HepG2 (cell line): Measurements from ENCODE around the gene SLC34A3. TPM values are rescaled to one million over a fixed set of nuclear protein-coding genes. Genes with fewer than 3 reads are reported as not detected.

Experiments
- ATAC-seq: fragments of 200-7000 bp; cut with Tn5 transposase; 3 replicates; pipeline ENCODE4 v1.9.1; 2020; ENCODE audit warnings: mild to moderate bottlenecking, moderate library complexity
- BruUV-seq: library from RNA; stranded (reverse); fragments of 400-500 nt; replicated peaks from 2 replicates; lab custom pipeline; 2021; lab: Mats Ljungman, UMichigan
- CTCF ChIA-PET: fragments of 300-600 bp; formaldehyde crosslinking; extraction: SDS; loops from one replicate; lab custom pipeline; 2021; ENCODE audit warnings: low total read pairs, inconsistent platforms, low intra/inter-chr PET ratio; lab: Yijun Ruan, JAX
- POLR2A ChIA-PET: fragments of 350-600 bp; sonication (Branson Sonifier 250); formaldehyde crosslinking; loops from one replicate; lab custom pipeline; 2020; ENCODE audit warnings: antibody characterized with exemption, inconsistent platforms; lab: Yijun Ruan, JAX
- DNase-seq: peaks from one replicate; pipeline ENCODE4 v3.0.0-alpha.2; 2015; ENCODE audit warnings: low spot score
- FAIRE-seq: peaks from 3 replicates; lab custom pipeline; 2011; peaks lifted over from hg19 to GRCh38; lab: Jason Lieb, UNC
- H2AFZ ChIP-seq: one replicate; pipeline ENCODE4 v1.6.1; 2011; ENCODE audit warnings: low read length, inconsistent platforms
- H3K27ac ChIP-seq: fragments of 300-600 bp; 3 replicates; pipeline ENCODE4 v1.8.0; 2011; ENCODE audit warnings: mixed run types, mild to moderate bottlenecking, mixed read lengths, low read length, inconsistent platforms; ENCODE audit not compliant: insufficient read depth; ENCODE audit errors: extremely low read length
- H3K27me3 ChIP-seq, 2 experiments: fragments of 200-600 bp in 1 of 2; 2 replicates in 1 of 2; 3 replicates in 1 of 2; pipeline versions ENCODE4 v1.6.0 to v1.8.0; 2011; ENCODE audit warnings: low read length in 2 of 2, mild to moderate bottlenecking in 2 of 2, moderate library complexity in 2 of 2, inconsistent platforms in 1 of 2; ENCODE audit not compliant: insufficient read depth in 2 of 2, control insufficient read depth in 1 of 2
- H3K36me3 ChIP-seq, 2 experiments: fragments of 200-600 bp in 1 of 2; replicated peaks in 1 of 2; 2 replicates in 1 of 2; 3 replicates in 1 of 2; pipeline versions ENCODE4 v1.5.1 to v1.8.0; 2011; ENCODE audit warnings: low read length in 2 of 2, inconsistent platforms in 1 of 2; ENCODE audit not compliant: insufficient read depth in 2 of 2, control insufficient read depth in 1 of 2
- H3K4me1 ChIP-seq: 2 replicates; pipeline ENCODE4 v1.5.1; 2012; ENCODE audit warnings: low read length, inconsistent platforms; ENCODE audit not compliant: insufficient read depth
- H3K4me2 ChIP-seq: 2 replicates; pipeline ENCODE4 v1.6.0; 2011; ENCODE audit warnings: low read depth, low read length, inconsistent platforms
- H3K4me3 ChIP-seq, 3 experiments: fragments of 200-600 bp in 1 of 3; sonication (generic), shearing (Covaris generic) in 1 of 3; replicated peaks in 1 of 3; 2 replicates each; pipeline ENCODE4 v1.5.1; 2011 to 2016; ENCODE audit warnings: low read length in 3 of 3, inconsistent platforms in 2 of 3, low read depth in 2 of 3, mild to moderate bottlenecking in 2 of 3, control low read depth in 1 of 3, mixed read lengths in 1 of 3; ENCODE audit not compliant: insufficient read depth in 1 of 3
- H3K79me2 ChIP-seq: one replicate; pipeline ENCODE4 v1.6.1; 2011; ENCODE audit warnings: low read length, inconsistent platforms; ENCODE audit not compliant: insufficient read depth
- H3K9ac ChIP-seq: 2 replicates; pipeline ENCODE4 v1.6.0; 2011; ENCODE audit warnings: mild to moderate bottlenecking, low read depth, low read length, inconsistent platforms; ENCODE audit not compliant: insufficient read depth
- H3K9me3 ChIP-seq: 2 replicates; pipeline ENCODE4 v1.5.1; 2012; ENCODE audit warnings: mild to moderate bottlenecking, low read length
- H4K20me1 ChIP-seq: 2 replicates; pipeline ENCODE4 v1.6.0; 2011; ENCODE audit warnings: inconsistent platforms, mild to moderate bottlenecking, low read length, moderate library complexity; ENCODE audit not compliant: insufficient read depth
- AGO1 ChIP-seq: fragments of 200-400 bp; formaldehyde crosslinking; IDR thresholded peaks from 2 replicates; pipeline ENCODE4 v1.6.1; 2017; ENCODE audit warnings: mild to moderate bottlenecking, low read depth, low read length, moderate library complexity; ENCODE audit not compliant: poor library complexity, severe bottlenecking
- AGO2 ChIP-seq: fragments of 200-400 bp; formaldehyde crosslinking; optimal IDR thresholded peaks from 2 replicates; pipeline ENCODE3; 2017; ENCODE audit warnings: mild to moderate bottlenecking, low read depth, low read length, moderate library complexity
- EHMT2 ChIP-seq: fragments of 200-600 bp; sonication (generic); IDR thresholded peaks from 2 replicates; pipeline ENCODE4 v1.7.0; 2017; ENCODE audit warnings: antibody characterized with exemption, low read depth, low read length, borderline replicate concordance
- HNRNPL ChIP-seq: fragments of 200-400 bp; formaldehyde crosslinking; IDR thresholded peaks from 2 replicates; pipeline ENCODE4 v1.6.1; 2017; ENCODE audit warnings: mild to moderate bottlenecking, low read depth, low read length
- JDP2 ChIP-seq: sonication (generic); formaldehyde crosslinking; IDR thresholded peaks from 2 replicates; pipeline ENCODE4 v1.8.1; 2022; ENCODE audit warnings: missing genetic modification reagents, borderline replicate concordance
- MTA1 ChIP-seq: sonication (generic); formaldehyde crosslinking; IDR thresholded peaks from 2 replicates; pipeline ENCODE4 v1.4.0; 2020; ENCODE audit warnings: missing genetic modification reagents, mild to moderate bottlenecking, borderline replicate concordance
- MZF1 ChIP-seq: sonication (generic); formaldehyde crosslinking; IDR thresholded peaks from 2 replicates; pipeline ENCODE4 v1.8.1; 2023; ENCODE audit warnings: mild to moderate bottlenecking, missing genetic modification reagents, borderline replicate concordance
- PRPF4 ChIP-seq: fragments of 200-400 bp; formaldehyde crosslinking; IDR thresholded peaks from 2 replicates; pipeline ENCODE4 v1.6.1; 2016; ENCODE audit warnings: low read length, low read depth; ENCODE audit not compliant: poor library complexity, severe bottlenecking
- RBFOX2 ChIP-seq: fragments of 200-400 bp; formaldehyde crosslinking; IDR thresholded peaks from 2 replicates; pipeline ENCODE4 v1.6.1; 2017; ENCODE audit warnings: low read depth, mild to moderate bottlenecking, low read length
- RXRA ChIP-seq: sonication (generic); formaldehyde crosslinking; IDR thresholded peaks from 2 replicates; pipeline ENCODE4 v1.5.1; 2020; ENCODE audit warnings: missing genetic modification reagents
- TFE3 ChIP-seq: IDR thresholded peaks from 2 replicates; pipeline ENCODE4 v1.6.1; 2016
- TIGD3 ChIP-seq: sonication (generic); formaldehyde crosslinking; IDR thresholded peaks from 2 replicates; pipeline ENCODE4 v1.5.1; 2020; ENCODE audit warnings: mild to moderate bottlenecking, missing genetic modification reagents, borderline replicate concordance
- TMF1 ChIP-seq: sonication (generic); formaldehyde crosslinking; IDR thresholded peaks from 2 replicates; pipeline ENCODE4 v1.8.1; 2022; ENCODE audit warnings: low read depth, missing genetic modification reagents
- ZBTB33 ChIP-seq: sonication (generic); formaldehyde crosslinking; IDR thresholded peaks from 2 replicates; pipeline ENCODE4 v1.4.0; 2020; ENCODE audit warnings: missing genetic modification reagents
- ZNF550 ChIP-seq: sonication (generic); formaldehyde crosslinking; IDR thresholded peaks from 2 replicates; pipeline ENCODE4 v1.4.0; 2020; ENCODE audit warnings: mild to moderate bottlenecking, missing genetic modification reagents, borderline replicate concordance
- ZNF614 ChIP-seq: IDR thresholded peaks from 2 replicates; pipeline ENCODE4 v1.6.1; 2018; ENCODE audit warnings: missing biosample characterization, missing genetic modification reagents, inconsistent platforms, borderline replicate concordance
- ZNF703 ChIP-seq: sonication (generic); formaldehyde crosslinking; IDR thresholded peaks from 2 replicates; pipeline ENCODE4 v1.5.1; 2020; ENCODE audit warnings: missing genetic modification reagents, mild to moderate bottlenecking, moderate library complexity, borderline replicate concordance
- WGBS: methylation state at CpG from one replicate; pipeline ENCODE4 v1.1.6; 2017; ENCODE audit warnings: low lambda C conversion rate; 5-methylcytosine and 5-hydroxymethylcytosine counted together
- in situ Hi-C: cut with HindIII; loops from 2 replicates; pipeline ENCODE4 v1.10.0; 2017; ENCODE audit warnings: low pct_unique_long_range_greater_than_20kb; ENCODE audit not compliant: extremely low pct_ligation_motif_present
- intact Hi-C: fragments of 100-400 bp; cut with micrococcal nuclease; formaldehyde crosslinking; loops from one replicate; pipeline ENCODE4 v1.10.0; 2022; ENCODE audit not compliant: unreplicated experiment
- polyA plus RNA-seq, 8 experiments: library from polyadenylated mRNA; depleted of rRNA in 3 of 8; stranded (reverse) in 7 of 8; unstranded in 1 of 8; fragments of >200 nt; fragmentation: Illumina TruSeq in 4 of 8; extraction: Trizol in 4 of 8; gene quantifications; 2 replicates each; pipeline versions ENCODE4 v1.2.1 to v1.2.3, GENCODE V29; 2011 to 2016; ENCODE audit warnings: low read depth in 4 of 8, missing spikeins in 1 of 8, mixed read lengths in 1 of 8; ENCODE audit not compliant: insufficient read depth in 1 of 8
- total RNA-seq, 5 experiments: library from RNA; depleted of rRNA; stranded (reverse); fragments of >200 nt; fragmentation: Illumina TruSeq; extraction: Trizol; gene quantifications; 2 replicates each; pipeline ENCODE4 v1.2.3, GENCODE V29; 2016; ENCODE audit warnings: low read depth in 1 of 5

Gene SLC34A3
- total and polyA plus RNA-seq, 2 of the 13 experiments (the other 11 are each of a cell fraction or from before 2014, with no cell fraction given) = 0.07 to 1.0 TPM

GRCh38 chr9:137220317-137221094 is 10.2 kb upstream of the SLC34A3 start:
- no peak overlapping the region for H3K9ac ChIP-seq
- BruUV-seq = TSS peak; percentile 63
- H3K4me2 ChIP-seq = no peak overlapping the region
- H3K4me1 ChIP-seq = peaks cover 52% of the 10 kb centered on the region
- FAIRE-seq (no peak), ATAC-seq (no peak), DNase-seq (no peak)
- POLR2A ChIA-PET = interaction anchor here (0.6 to 13.4 kb wide), 6 partner anchors 16 to 93 kb away, joined by 3 to 225 read pairs (median 14); partner anchors contain the start of genes NDOR1, TMEM203 and TPRN
- H4K20me1 ChIP-seq = peaks cover 4% of the 10 kb centered on the region; the same call in 1 of the 2 replicates
- no peaks in the 10 kb centered on the region for H3K36me3 ChIP-seq
- in situ Hi-C loops = no loop called here
- H3K27ac ChIP-seq = no peak overlapping the region
- 94% methylated on average over 32 of the region's 52 CpGs for WGBS
- CTCF ChIA-PET = no interaction called here
- H3K4me3 ChIP-seq = no peak overlapping the region; a peak in 2 of 6 replicates
- H3K79me2 ChIP-seq = peaks cover 3% of the 10 kb centered on the region
- no peaks in the 10 kb centered on the region; a peak in 1 of 5 replicates for H3K27me3 ChIP-seq
- no peak overlapping the region for H2AFZ ChIP-seq
- H3K9me3 ChIP-seq = no peaks in the 10 kb centered on the region
- intact Hi-C loops = no loop called here
- peak; percentile 25 for TF ChIP-seq PRPF4
- 0 out of 2 replicates have a peak, but pooled peaks have one; percentile 23 for TF ChIP-seq MTA1 (CRISPR knock-in tag)
- no peak for TF ChIP-seq MZF1 (CRISPR knock-in tag)
- TF ChIP-seq TMF1 (CRISPR knock-in tag) = no peak
- TF ChIP-seq ZBTB33 = peak; percentile 53
- TF ChIP-seq JDP2 (CRISPR knock-in tag) = no peak
- TF ChIP-seq AGO1 = peak; percentile 68
- TF ChIP-seq ZNF614 = no peak
- peak; percentile 54 for TF ChIP-seq AGO2
- no peak for TF ChIP-seq ZNF550 (CRISPR knock-in tag)
- TF ChIP-seq EHMT2 = no peak
- TF ChIP-seq TFE3 (CRISPR knock-in tag) = no peak
- TF ChIP-seq ZNF703 (CRISPR knock-in tag) = 0 out of 2 replicates have a peak, but pooled peaks have one; percentile 30
- 0 out of 2 replicates have a peak, but pooled peaks have one; percentile 23 for TF ChIP-seq RXRA (CRISPR knock-in tag)
- peak; percentile 57 for TF ChIP-seq RBFOX2
- no peak for TF ChIP-seq TIGD3 (CRISPR knock-in tag)
- TF ChIP-seq HNRNPL = 0 out of 2 replicates have a peak, but pooled peaks have one; percentile 31
